Motor neuron (in vitro differentiated cells): ENCODE data around the gene IQCF6. TPM values are rescaled to one million over a fixed set of nuclear protein-coding genes. Genes with fewer than 3 reads are reported as not detected.

Experiments
- total RNA-seq, 8 experiments: library from RNA; unstranded; fragments of 300-600 nt; gene quantifications; 2 replicates each; pipeline versions ENCODE4 v1.2.3 to v1.2.4, GENCODE V29; 2022

The IQCF6 gene
- total RNA-seq, 8 experiments from 2014 or later, result not detected

Other genes with a start within 250 kb of the IQCF6 start
- gene RAD54L2, start 240.5 kb downstream of the IQCF6 start, total RNA-seq, result 10 to 100 TPM in 7 of 8 experiments, 1 to 10 TPM in 1; 9.9 to 30.4 (median 23.1) TPM
- 10 to 100 TPM; 16.6 to 64.7 (median 33.0) TPM for gene TEX264, start 108.0 kb downstream of the IQCF6 start, total RNA-seq
- 10 to 100 TPM in 1 of 8 experiments, 1 to 10 TPM in 3, under 1 TPM in 4; 0.27 to 22.1 (median 2.5) TPM for gene GRM2, start 72.2 kb downstream of the IQCF6 start, total RNA-seq
- gene IQCF2, start 82.4 kb upstream of the IQCF6 start, total RNA-seq, result not detected
- gene IQCF5, start 96.4 kb upstream of the IQCF6 start, total RNA-seq, result not detected
- under 1 TPM in 1 of 8 experiments, not detected in 7; 0.22 TPM for gene IQCF1, start 124.1 kb upstream of the IQCF6 start, total RNA-seq
- gene RRP9, start 162.7 kb upstream of the IQCF6 start, total RNA-seq, result 10 to 100 TPM; 12.0 to 55.7 (median 21.9) TPM
- 10 to 100 TPM in 3 of 8 experiments, 1 to 10 TPM in 5; 2.7 to 40.4 (median 6.9) TPM for gene PARP3, start 163.1 kb upstream of the IQCF6 start, total RNA-seq
- gene GPR62, start 176.1 kb upstream of the IQCF6 start, total RNA-seq, result 1 to 10 TPM in 1 of 8 experiments, under 1 TPM in 6, not detected in 1; 0.25 to 2.3 (median 0.66) TPM
- 100 to 1,000 TPM in 5 of 8 experiments, 10 to 100 TPM in 3; 10.6 to 338 (median 121) TPM for gene PCBP4, start 188.2 kb upstream of the IQCF6 start, total RNA-seq
- gene ABHD14B, start 194.8 kb upstream of the IQCF6 start, total RNA-seq, result 10 to 100 TPM in 4 of 8 experiments, 1 to 10 TPM in 4; 2.8 to 62.1 (median 13.7) TPM
- gene ABHD14A, start 195.8 kb upstream of the IQCF6 start, total RNA-seq, result 10 to 100 TPM in 7 of 8 experiments, 1 to 10 TPM in 1; 7.4 to 46.3 (median 30.8) TPM
- gene ACY1, start 204.3 kb upstream of the IQCF6 start, total RNA-seq, result 100 to 1,000 TPM in 1 of 8 experiments, 10 to 100 TPM in 6, 1 to 10 TPM in 1; 6.0 to 136 (median 22.4) TPM
- 1,000 to 10,000 TPM; 1,304 to 2,666 (median 2,366) TPM for gene RPL29, start 216.7 kb upstream of the IQCF6 start, total RNA-seq